A172 (cell line): ENCODE measurements around the gene GNL1. TPM values are rescaled to one million over a fixed set of nuclear protein-coding genes. Genes with fewer than 3 reads are reported as not detected.
"Not testable (repeated sequence)": the region's sequence is repeated elsewhere in the genome, so short reads cannot be mapped to it uniquely, and the experiment has no call there.

Experiments used
- DNase-seq: peaks from one replicate; pipeline ENCODE4 v3.0.0-alpha.2; 2015; ENCODE audit warnings: low spot score
- total RNA-seq: library from RNA; depleted of rRNA; stranded (reverse); fragments of >200 nt; shearing (Covaris generic); gene quantifications from 2 replicates; pipeline ENCODE4 v1.2.3, GENCODE V29; 2014; rRNA removed

The GNL1 gene
- total RNA-seq, 1 experiment from 2014 or later: 15.0 TPM

GRCh38 chr6:30497261-30497599 is 59.1 kb downstream of the GNL1 start:
- DNase-seq: not testable (repeated sequence)

- no peak for DNase-seq
Measured at GRCh38 chr6:30495993-30496392, 60.3 kb downstream of the GNL1 start.

- DNase-seq: not testable (repeated sequence)
Measured at GRCh38 chr6:30495060-30495459, 61.2 kb downstream of the GNL1 start.

- no peak for DNase-seq
Measured at GRCh38 chr6:30494291-30494861, 61.9 kb downstream of the GNL1 start.

- DNase-seq: no peak
Measured at GRCh38 chr6:30493643-30494250, 62.5 kb downstream of the GNL1 start.

GRCh38 chr6:30491991-30492952 is 64.0 kb downstream of the GNL1 start:
- no peak for DNase-seq

Other genes with a start within 250 kb of the GNL1 start
- gene TRIM39, start 229.6 kb downstream of the GNL1 start, total RNA-seq: 7.9 and 24.0 TPM in 2 replicates
- 48.7 and 124 TPM in 2 replicates for gene RPP21, start 211.3 kb downstream of the GNL1 start, total RNA-seq
- 86.1 and 89.5 TPM in 2 replicates for gene HLA-E, start 67.0 kb downstream of the GNL1 start, total RNA-seq
- 5.5 and 7.6 TPM in 2 replicates for gene PRR3, start 806 bp upstream of the GNL1 start, total RNA-seq
- 45.6 and 45.7 TPM in 2 replicates for gene ABCF1, start 15.0 kb upstream of the GNL1 start, total RNA-seq
- gene PPP1R10, start 60.8 kb upstream of the GNL1 start, total RNA-seq: 22.6 and 28.2 TPM in 2 replicates
- 76.8 and 82.8 TPM in 2 replicates for gene MRPS18B, start 61.4 kb upstream of the GNL1 start, total RNA-seq
- gene ATAT1, start 70.4 kb upstream of the GNL1 start, total RNA-seq: 2.4 and 5.9 TPM in 2 replicates
- 4.8 and 6.1 TPM in 2 replicates for gene C6orf136, start 90.6 kb upstream of the GNL1 start, total RNA-seq
- gene DHX16, start 116.5 kb upstream of the GNL1 start, total RNA-seq: 30.4 and 36.1 TPM in 2 replicates
- 62.3 and 66.2 TPM in 2 replicates for gene PPP1R18, start 130.2 kb upstream of the GNL1 start, total RNA-seq
- 13.2 and 14.0 TPM in 2 replicates for gene NRM, start 134.5 kb upstream of the GNL1 start, total RNA-seq
- gene MDC1, start 160.8 kb upstream of the GNL1 start, total RNA-seq: 4.8 and 7.6 TPM in 2 replicates
- 1,118 and 1,364 TPM in 2 replicates for gene TUBB, start 163.9 kb upstream of the GNL1 start, total RNA-seq
- gene FLOT1, start 186.2 kb upstream of the GNL1 start, total RNA-seq: 163 and 165 TPM in 2 replicates
- gene IER3, start 188.1 kb upstream of the GNL1 start, total RNA-seq: 61.1 and 63.2 TPM in 2 replicates